Frontal cortex (tissue), 4 donors: ENCODE measurements around the gene SCAMP4. TPM values are rescaled to one million over a fixed set of nuclear protein-coding genes. Genes with fewer than 3 reads are reported as not detected.
"Not testable (repeated sequence)": the region's sequence is repeated elsewhere in the genome, so short reads cannot be mapped to it uniquely, and the experiment has no call there.

Source experiments
- DNase-seq, 2 donors: peaks; one replicate each; pipeline ENCODE4 v3.0.0; 2012; ENCODE audit warnings: low spot score in 2 of 2
- FAIRE-seq: peaks from 2 replicates; lab custom pipeline; 2012; peaks lifted over from hg19 to GRCh38; lab: Jason Lieb, UNC
- total RNA-seq: library from RNA; depleted of rRNA; stranded (reverse); fragments of >200 nt; gene quantifications from one replicate; pipeline ENCODE4 v1.2.3, GENCODE V29; 2014
- donor health status: control.
- donor health status: control.
- donor health status: control.

SCAMP4 gene
- total RNA-seq, 1 donor from 2014 or later: 11.4 TPM

DNA sequence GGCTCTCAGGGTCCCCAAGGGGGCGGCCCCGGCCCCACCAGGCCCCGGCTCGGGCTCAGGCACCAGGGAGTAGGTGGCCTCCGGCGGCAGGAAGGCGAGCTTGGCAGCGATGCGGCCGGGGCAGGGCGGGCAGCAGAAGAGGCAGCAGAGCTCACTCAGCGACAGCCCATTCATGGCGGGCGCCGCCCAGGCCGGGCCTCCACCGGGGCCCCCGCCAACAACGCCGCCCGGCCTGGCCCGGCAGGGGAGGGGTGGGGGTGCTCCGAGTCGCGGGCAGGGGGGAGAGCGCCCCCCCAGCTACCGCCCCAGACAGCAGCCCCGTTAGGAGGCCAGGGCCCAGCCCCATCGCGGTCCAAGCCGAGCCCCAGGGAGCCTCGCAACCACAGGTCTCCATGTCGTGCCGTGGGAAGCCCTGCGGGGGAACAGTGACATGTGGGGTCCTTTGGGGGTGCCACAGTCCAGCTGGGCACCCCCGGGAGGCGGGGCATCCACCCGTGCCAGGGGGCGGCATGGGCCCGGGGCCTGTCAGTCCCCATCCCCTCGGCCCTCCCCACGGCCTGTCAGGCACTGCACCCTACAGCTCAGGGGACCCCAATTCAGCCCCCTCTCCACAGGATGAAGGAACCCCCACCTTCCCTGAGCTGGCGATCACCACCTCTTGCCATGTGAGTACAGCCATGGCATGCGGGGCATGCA is 23.7 kb upstream of the SCAMP4 start:
- not testable (repeated sequence) for FAIRE-seq
- DNase-seq: peak in 1 of 2 donors; percentile 62

DNA sequence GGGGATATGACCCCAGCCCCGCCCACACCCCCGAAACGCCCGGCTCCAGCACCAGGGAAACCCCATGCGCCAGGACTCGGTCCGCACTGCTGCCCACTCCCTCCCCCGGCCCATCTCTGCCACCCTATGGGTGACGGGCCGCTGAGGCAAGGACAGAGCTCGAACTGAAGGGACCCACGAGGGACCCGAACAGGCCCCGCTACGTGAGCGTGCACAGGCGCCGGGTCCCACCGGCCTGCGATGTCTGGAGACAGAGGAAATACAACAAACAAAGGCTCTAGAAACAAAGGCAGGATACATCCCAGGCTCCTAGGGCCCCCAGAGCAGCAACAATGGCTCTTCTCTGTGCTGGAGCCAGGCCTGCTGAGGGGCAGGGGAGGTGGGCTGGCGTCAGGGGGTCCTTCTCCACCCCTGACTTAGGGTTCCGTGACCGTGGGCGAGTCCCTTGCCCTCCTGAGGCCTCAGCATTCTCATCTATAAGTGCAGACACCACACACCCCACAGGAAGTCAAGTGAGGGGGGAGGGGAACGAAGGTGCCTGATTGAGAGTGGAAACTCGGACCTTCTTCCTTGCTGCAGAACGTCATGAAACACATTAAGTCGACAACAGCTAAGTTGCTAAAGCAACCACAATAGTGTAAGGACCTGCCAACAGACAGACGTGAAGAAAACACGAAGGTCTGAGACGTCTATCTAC is 23.0 kb upstream of the SCAMP4 start:
- FAIRE-seq (no peak), DNase-seq (peak in 1 of 2 donors; percentile 69)

DNA sequence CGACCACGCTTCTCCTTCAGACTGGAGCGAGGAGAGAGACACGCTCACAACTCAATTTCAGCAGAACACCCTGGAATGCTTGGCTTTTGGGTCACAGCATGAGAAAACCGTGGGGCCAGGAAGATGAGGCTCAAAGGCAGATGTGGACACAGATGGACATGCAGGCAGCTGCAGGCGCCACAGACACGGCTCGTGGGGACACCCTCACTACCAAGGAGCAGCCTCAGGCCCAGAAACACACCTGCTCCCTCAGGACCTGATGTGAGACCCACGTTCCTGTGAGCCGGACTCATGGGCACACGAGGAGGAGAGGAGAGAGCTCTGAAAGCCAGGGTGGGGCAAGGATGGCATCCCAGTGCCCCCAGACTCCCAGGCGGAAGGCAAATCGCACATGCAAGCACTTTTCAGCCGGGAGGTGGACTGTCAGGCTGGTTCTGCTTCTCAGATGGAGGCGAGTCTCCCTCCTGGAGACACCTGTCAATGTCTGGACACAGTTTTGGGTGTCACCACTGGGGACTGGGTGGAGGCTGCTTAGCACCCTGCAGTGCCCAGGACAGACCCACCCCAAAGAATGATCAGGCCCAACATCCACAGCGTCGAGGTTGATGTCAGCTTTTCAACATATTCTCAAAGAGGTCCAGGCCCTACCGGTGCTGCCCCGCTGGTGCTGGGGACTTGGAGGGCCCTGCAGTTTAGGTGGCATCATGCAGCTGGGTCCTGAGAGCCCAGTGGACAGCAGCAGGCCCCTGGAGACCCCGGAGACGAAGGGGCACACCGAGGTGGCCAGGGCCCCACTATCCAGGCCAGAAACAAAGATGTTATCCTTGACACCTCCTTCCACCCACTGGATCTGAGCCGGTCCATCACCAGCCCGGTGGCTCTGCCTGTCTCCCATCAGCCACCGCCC is 22.2 kb upstream of the SCAMP4 start:
- no peak for FAIRE-seq
- DNase-seq: peak in 1 of 2 donors; percentile 45

DNA sequence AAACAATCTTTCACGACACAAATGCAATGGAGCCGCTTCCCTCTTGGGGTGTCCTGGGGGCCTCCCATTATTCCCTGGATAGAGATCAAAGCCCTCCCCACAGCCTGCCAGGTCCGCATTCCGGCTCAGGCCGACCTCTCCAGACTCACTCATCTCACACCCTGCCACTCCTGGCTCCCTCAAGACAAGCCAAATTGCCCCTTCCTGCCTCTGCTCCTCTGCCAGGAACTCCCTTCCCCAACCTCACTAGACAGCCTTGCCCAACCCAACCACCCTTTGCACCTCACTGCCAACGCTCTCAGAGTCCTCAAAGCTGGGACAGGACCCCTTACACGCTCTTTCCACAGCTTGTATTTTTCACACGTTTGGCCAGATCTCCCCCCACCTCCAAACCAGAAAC is 21.4 kb upstream of the SCAMP4 start:
- DNase-seq (no peak), FAIRE-seq (no peak)

DNA sequence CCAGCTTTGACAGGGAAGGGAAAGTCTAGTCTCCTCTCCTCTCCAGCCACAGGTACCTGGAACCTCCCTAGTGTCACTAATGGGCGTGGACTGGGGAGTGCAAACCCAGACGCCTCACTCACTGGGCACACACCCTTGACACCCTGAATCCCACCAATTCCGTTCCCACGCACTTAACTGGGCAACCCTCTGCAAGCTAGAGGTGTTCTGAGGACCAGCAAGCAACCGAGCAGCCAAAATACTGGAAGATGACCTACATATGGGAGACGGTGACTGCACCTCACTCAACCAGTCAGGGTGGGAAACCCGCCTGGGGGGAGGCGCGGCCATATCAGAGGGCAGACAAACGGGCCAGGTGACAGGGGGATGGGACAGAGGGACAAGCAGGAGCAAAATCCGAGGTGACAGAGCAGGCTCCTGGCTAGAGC is 20.9 kb upstream of the SCAMP4 start:
- FAIRE-seq (no peak), DNase-seq (no peak)

DNA sequence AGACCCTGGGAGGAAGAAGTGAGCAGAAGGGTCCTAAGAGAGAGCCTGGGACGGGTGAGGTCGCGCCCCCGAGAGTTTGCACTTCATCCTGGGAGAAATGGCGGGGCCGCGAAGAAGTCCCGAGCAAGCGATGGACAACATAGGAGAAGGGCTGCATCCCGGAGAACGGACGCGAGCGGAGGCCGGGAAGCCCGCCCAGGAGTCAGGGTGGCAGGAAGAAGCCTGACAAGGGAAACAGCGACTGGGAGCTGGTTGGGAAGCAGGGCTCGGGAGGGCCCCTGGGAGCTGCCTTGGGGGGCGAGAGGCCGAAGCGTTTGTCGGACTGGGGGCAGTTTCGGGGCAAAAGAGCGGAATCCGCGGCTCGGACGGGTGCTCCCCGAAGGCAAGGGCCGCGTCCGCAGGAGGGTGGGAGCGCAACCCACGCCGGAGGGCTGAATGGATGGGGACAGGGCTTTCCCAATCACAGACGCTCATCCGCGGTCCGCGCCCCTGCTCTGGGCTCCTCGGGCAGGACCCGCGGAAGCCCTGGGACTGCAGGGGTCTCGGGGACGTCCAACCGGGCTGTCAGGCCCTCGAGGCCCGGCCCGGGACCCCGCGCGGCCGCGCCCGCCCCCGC is 20.4 kb upstream of the SCAMP4 start:
- FAIRE-seq (no peak), DNase-seq (peak in 1 of 2 donors; percentile 51)

DNA sequence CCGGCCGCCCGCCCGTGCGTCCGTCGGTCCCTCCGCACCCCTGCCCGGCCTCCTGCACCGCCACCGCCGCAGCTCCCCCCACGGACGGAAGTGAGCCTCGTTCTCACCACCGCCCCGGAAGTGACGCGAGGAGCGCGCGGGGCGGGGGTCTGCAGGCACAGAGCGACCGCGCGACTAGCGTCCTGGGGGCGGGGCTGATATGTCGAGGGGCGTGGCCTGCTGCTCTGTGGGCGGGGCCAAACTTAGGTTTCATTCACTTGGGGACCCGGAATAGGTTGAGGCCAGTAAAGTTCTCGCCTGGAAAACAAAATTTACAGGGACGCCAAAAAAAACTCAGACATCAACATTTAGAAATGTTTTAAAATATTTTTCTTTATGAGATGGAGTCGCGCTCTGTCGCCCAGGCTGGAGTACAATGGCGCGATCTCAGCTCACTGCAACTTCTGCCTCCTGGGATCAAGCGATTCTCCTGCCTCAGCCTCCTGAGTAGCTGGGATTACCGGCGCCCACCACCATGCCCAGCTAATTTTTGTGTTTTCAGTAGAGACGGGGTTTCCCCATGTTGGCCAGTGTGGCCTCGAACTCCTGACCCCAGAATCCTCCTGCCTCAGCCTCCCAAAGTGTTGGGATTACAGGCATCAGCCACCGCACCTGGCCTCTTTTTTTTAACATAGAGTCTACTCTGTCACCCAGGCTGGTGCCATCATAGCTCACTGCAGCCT is 19.6 kb upstream of the SCAMP4 start, which contains the start of gene ABHD17A:
ABHD17A (minus strand) TSS at position 99 of the 722 bp plus-strand sequence. CDS start 3,930 bp downstream, outside the sequence.
- not testable (repeated sequence) for FAIRE-seq
- DNase-seq: peak; percentile 97 to 99

DNA sequence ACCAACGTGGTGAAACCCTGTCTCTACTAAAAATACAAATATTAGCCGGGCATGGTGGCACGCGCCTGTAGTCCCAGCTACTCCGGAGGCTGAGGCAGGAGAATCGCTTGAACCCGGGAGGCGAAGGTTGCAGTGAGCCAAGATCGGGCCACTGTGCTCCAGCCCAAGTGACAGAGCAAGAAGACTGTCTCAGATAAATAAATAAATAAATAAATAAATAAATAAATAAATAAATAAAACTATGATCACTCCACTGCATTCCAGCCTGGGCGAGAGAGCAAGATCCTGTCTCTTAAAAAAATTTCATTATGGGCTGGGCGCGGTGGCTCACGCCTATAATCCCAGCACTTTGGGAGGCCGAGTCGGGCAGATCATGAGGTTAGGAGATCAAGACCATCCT is 18.8 kb upstream of the SCAMP4 start:
- not testable (repeated sequence) for DNase-seq, FAIRE-seq

DNA sequence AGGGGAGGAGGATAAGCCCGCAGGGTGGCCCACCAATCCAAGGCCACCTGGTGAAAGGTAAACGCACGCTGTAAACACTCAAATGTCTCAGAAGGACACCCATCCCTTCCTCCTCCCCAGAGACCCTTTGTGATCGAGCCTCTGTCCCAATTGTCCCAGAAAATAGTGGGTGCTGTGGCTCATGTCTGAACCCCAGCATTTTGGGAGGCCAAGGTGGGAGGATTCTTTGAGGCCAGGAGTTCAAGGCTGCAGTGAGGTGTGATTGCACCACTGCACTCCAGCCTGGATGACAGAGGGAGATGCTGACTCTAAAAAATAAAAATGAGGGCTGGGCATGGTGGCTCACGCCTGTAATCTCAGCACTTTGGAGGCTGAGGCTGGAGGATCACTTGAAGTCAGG is 16.8 kb upstream of the SCAMP4 start:
- FAIRE-seq (no peak), DNase-seq (no peak)

DNA sequence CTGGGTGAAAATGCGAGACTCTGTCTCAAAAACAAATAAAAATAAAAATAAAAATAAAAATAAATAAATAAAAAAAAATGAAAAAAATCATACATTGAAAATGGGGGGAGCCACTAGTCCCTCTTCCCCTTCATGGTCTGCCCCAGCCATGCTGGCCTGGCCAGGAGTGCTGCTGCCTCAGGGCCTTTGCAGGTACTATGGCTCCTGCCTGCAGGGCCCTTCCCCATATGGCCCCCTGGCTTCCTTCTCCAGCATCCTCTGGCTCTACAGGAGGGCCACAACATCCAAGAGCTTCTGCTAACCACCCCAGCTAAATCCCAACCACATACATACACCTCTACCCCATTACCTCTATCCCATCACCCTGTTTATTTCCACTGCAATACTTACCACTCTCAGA is 15.3 kb upstream of the SCAMP4 start:
- no peak for FAIRE-seq
- no peak for DNase-seq

DNA sequence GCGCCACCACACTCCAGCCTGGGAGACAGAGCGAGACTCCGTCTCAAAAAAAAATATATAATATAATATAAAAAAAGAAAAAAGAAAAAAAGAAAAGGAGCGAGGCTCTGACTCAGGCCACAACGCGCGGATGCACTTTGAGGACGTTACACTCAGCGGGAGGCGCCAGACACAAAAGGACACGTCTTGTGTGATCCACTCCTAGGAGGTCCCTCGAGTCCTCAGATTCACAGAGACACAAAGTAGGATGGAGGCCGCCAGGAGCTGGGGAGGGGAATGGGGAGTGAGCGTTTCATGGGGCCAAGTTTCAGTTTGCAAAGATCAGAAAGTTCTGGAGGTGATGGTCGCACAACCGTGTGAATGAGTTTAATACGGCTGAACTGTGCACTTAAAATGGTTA is 11.4 kb upstream of the SCAMP4 start:
- FAIRE-seq (no peak), DNase-seq (no peak)

DNA sequence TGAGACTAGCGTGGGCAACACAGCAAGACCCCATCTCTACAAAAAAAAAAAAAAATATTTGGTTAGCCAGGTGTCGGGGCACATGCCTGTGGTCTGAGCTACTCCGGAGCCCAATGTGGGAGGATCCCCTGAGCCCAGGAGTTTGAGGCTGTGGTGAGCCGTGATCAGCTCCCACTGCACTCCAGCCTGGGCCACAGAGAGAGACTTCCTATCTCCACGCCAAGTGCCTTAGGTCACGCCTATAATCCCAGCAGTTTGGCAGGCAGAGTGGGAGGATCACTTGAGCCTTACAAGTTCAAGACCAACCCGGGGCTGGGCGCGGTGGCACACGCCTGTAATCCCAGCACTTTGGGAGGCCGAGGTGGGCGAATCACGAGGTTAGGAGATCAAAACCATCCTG is 8.7 kb upstream of the SCAMP4 start:
- no peak for FAIRE-seq
- DNase-seq: no peak

DNA sequence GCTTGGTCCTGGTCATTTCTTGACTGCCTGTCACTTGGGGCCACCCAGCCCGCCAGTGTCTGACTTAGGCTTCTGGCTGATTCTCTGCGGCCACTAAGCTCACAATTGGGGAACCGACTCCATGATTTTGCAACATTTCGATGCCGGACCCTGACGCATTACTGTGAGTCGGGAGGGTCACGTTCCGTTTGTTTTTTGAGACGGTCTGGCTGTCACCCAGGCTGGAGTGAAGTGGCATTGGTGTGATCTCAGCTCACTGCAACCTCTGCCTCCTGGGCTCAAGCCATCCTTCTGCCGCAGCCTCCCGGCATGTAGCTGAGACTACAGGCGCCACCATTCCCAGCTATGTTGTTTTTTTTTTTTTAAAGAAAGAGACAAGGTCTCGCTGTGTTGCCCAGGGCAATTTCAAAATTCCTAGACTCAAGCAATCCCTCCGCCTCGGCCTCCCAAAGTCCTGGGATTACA is 3.2 kb upstream of the SCAMP4 start:
- DNase-seq: no peak
- no peak for FAIRE-seq

DNA sequence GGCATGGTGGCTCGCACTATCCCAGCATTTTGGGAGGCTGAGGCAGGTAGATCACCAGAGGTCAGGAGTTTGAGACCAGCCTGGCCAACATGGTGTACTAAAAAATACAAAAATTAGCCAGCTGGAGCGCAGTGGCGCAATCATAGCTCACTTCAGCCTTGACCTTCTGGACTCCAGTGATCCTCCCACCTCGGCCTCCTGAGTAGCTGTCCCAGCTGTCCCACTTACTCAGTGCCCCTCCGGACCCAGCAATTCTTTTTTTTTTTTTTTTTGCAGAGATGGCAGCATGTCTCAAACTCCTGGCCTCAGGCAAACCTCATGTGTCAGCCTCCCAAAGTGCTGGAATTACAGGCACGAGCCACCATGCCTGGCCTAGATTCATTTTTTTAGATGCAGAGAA is 2.3 kb upstream of the SCAMP4 start:
- FAIRE-seq (no peak), DNase-seq (no peak)

DNA sequence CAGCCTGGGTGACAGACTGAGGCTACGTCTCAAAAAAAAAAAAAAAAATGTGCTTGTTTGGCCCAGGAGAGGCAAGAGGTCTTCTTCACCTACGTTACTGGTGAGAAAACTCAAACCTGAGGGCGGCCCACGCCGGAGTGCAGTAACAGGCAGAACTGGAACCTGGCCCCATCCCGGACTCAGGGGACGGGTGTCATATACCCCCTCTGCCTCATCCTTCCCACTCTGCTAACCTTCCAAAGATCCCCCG is 414 bp upstream of the SCAMP4 start:
- DNase-seq (no peak), FAIRE-seq (no peak)

DNA sequence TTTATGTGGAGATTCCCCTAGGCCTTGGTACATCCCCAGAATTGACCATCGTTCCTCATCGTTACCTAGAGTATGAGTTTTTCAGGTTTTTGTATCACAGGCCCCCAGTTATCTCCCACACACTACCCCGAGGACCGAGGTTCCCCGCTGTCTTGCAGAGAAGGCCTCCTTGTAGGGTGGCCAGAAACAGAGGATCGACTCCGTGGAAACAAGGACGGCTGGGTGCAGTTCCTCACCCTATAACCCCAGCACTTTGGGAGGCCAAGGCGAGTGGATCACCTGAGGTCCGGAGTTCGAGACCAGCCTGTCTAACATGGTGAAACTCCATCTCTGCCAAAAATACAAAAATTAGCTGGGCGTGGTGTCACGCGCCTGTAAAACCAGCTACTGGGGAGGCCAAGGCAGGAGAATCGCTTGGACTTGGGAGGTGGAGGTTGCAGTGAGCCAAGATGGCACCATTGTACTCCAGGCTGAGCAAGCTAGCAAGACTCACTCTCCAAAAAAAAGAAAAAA is 720 bp downstream of the SCAMP4 start:
- DNase-seq (no peak), FAIRE-seq (no peak)

DNA sequence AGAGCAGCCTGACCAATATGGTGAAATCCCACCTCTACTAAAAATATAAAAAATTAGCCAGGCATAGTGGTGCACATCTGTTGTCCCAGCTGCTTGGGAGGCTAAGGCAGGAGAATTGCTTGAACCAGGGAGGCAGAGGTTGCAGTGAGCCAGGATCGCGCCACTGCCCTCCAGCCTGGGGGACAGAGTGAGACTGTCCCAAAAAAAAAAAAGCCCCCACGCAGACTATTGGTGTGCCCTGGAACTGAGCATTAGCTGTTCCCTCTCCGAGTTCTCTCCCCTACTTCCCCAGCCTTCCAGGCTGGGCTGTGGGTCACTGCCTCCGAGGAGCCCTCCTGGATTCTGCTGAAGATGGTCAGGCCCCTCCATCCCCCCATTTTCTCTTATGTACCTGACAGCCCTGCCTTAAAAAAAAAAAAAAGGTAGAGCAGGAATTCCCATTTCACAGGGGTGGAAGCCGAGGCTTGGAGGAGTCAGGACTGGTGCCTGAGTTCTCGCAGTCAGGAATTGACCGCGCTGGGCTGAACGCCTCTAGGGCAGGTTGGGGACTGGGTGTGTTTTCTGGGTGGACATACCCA is 1.9 kb downstream of the SCAMP4 start:
- FAIRE-seq (no peak), DNase-seq (no peak)

DNA sequence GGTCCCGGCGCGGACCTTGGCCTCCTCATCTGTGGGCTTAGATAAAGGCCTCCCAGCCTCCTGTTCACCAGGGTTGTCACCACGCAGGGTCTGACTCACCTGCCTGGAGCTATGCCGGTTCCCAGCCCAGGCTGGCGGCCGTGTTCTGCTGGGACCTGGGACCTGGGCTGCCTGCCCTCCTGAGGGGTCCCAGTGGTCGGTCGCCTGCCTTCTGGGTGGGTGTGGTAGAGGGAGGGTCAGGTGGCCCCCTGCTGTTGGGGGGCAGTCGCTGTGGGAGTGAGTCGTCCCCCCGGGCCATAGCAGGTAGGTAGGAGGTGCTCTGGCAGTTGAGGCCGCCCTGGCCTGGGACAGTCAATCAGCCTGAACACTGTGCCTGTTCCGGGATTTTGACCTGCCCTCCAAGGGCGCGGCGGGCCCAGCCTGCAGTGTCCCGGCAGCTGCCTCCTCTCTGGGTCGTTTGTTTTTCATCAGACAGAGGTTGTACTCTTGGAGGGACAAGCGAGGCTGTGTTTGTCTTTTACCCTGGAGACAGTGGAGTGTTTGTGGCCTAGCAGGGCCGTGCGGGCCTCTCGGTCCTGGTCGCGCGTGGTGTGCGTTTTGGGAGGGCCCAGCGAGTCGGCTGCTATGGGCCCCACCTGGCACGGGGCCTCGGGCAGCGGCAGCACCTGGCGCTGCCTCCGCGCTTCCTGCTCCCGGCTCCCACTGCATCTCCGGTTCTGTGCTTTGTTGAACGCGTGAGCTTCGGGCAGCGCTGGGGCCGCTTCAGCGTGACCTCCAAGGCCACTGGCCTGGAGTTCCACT is 2.6 kb downstream of the SCAMP4 start:
- DNase-seq (peak in 1 of 2 donors; percentile 60), FAIRE-seq (no peak)
